Hematopoietic multipotent progenitor cell treated with erythropoietin and hydrocortisone succinate and interleukin-3 and kit ligand, for 8 days (in vitro differentiated cells): ENCODE data around the gene ELFN1.

Experiments
- DNase-seq: peaks from one replicate; pipeline ENCODE4 v3.0.0-alpha.2; 2015

The ELFN1 gene

DNA sequence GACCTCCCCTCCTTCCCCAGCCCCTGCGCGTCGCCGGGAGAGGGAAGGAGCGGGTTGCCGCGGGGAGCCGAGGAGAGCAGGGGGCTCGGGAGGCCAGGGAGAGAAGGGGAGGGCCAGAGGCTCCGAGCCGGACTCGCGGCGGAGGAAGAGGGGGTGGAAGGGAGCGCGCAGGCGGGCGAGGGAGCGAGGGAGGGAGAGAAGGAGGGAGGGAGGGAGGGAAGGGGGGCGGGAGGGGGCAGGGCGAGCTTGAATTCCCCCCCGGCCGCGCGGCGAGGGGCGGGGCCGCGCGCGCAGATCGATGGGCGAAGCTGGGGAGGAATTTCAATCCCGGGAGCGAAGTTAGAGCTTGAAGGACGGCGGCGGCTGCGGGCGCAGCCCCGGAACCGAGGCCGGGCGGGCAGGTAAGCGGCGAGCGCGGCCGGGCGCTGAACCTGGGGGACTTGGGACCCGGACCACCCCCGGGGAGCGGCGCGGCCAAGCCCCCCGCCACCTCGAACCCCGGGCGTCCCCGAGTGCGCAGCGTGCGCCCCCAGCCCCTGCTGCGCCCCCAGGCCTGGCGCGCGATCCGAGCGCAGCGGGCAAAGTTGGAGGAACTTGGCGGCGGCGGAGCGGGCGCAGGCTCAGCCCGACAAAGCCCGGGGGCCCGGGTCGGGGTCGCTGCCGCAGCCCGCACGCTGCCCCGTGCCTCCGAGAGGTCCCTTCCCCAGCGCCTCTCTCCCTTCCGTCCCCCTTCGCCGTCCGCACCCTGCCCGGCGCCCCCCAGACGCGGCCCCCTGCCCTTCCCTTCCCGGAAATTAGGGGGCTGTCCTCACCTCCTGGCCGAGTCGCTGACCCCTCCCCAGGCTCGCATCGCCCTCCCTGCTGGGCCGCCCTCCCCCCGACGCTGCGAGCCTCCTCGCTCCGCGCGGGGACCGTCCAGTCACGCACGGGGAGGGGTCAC lies at the start of gene ELFN1:
Gene ELFN1, plus strand, starts transcription at position 324 of the 940 bp plus-strand sequence. CDS start 74,320 bp downstream, outside the sequence.
- DNase-seq = no peak

DNA sequence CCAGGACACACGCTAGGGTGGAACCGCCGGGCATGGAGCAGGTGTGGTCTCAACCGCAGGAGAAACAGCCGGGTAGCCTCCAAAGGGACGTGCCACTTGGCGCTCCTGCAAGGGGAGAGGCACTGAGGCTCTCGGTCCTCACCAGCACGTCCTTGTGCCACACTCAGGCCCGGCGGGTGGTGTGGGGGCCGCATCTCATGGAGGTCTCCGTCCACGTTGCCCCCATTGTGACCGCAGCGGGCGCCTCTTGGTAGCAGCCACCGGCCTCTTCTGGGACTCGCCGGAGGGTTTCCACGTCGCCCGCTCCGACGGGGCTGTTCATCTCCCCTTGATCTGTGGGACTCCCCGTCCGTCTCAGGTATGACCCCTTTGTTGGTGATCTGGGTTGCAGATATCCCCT lies 49.2 kb upstream of the ELFN1 start:
- DNase-seq = no peak

DNA sequence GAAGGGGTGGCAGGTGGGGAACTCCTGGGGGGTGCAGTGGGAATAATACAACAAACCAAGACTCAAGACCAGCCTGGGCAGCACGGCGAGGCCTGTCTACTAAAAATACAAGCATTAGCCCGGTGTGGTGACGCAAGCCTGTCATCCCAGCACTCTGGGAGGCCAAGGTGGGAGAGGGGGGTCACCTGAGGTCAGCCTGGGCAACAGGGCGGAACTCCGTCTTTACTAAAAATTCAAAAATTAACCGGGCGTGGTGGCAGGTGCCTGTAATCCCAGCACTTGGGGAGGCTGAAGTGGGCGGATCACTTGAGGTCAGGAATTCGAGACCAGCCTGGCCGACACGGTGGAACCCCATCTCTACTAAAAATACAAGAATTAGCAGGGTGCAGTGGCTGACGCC lies 48.4 kb upstream of the ELFN1 start:
- no peak for DNase-seq

DNA sequence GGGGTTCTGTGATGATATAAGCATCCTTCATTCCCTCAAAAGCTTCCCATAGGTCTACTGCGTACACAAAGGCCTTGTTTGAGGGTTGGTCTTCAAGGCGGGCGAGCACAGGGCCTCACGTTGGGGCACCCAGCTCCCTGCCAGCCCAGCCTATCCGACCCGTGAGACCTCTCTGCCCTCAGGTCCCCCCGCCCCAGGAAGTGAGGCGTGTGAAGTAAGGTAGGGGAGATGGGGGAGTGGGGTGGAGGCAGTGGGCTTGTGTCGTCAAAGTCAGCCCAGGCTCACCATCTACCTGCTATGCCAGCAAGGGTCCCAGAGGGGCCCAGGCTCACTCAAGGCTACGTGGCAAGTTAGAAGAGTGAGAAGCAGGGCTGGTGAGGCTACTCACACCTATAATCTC lies 47.6 kb upstream of the ELFN1 start:
- DNase-seq = no peak

DNA sequence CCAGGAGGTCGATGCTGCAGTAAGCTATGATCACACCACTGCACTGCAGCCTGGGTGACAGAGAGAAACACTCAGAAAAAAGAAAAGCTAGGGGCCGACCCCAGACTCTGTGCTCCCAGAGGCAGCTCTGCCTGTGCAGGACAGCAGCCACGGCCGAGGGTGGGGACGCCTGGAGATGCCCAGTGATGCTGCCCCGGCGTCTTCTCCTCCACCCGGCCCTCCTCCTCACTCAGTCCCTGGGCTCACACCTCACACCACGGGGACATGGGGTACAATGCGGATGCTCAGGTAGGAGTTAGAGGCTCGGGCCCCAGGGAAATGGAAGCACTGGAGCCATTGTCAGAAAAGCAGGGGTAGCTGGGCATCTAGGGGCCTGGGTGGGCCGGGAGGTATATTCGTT lies 46.3 kb upstream of the ELFN1 start:
- DNase-seq = no peak

DNA sequence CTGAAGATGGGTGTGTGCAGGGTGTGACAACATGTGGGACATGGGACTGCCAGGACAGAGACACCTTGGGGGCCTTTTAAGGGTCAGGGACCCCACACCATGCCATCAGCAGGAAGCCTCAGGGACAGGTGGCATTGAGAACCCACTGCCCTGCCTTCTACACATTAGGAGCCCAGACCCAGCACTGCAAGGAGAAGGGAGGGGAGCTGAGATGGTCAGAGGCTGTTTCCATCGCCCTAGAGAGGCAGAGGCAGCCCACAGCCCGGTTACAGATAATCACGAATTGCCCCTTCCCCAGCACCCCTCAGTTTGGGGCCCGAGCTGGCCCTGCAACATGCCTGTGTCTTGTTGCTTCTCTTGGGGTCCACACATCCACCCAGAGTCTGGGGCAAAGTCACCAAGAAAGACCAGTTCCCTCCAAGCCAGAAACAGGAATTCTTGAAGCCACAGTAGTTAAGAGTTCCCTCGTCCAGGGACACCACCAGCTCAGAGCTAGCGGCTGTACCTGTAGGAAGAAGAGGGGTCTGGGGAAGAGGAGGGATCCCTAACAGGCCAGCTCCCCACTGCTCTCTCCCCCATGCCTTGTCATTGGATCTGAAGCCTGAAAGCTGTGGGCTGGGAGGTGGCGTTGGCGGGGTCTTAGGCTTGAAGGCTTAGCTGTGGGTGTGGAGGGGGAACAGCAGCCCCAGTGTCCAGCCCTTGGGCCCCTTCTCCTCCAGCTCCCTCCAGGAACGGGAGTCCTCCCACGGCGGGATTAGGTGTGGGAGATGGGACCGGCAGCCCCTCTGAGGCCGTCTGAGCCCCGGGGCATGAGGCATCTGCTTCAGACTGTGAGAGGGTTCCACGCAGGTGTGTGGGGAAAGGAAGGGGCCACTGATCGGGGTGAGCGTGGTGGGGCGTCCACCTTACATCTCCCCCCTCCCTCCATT lies 44.8 kb upstream of the ELFN1 start:
- no peak for DNase-seq

DNA sequence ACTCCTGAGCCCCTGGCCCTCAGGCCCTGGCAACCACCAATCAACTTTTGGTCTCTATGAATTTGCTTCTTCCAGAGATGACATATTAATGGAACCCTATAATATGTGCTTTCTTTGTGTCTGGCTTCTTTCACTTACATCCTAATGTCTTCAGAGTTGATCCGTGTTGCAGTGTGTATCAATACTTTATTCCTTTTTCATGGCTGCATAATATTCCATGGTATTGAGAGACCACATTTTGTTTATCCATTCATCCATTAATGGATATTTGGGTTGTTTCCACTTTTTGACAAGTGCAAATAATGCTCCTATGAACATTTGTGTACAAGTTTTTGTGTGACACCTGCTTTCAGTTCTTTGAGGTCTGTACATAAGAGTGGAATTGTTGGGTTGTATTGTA lies 43.3 kb upstream of the ELFN1 start:
- DNase-seq = no peak

DNA sequence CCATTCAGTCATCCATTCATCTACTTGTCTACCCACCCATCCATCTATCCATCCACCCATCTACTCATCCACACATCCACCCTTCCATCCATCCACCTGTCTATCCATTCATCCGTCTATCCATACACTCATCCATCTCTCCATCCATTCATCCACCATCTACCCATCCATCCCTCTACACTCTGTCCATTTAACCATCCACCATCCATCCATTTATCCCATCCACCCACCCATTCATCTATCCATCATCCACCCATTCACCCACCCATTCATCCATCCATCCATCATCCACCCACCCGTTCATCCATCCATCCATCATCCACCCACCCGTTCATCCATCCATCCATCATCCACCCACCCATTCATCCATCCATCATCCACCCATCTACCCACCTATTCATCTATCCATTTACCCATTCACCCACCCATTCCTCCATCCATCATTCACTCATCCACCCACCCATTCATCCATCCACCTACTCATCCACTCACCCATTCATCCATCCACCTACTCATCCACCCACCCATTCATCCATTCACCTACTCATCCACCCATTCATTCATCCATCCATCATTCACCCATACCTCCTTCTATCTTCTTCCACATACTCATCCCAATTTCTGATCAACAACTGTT lies 39.3 kb upstream of the ELFN1 start:
- DNase-seq = no peak

DNA sequence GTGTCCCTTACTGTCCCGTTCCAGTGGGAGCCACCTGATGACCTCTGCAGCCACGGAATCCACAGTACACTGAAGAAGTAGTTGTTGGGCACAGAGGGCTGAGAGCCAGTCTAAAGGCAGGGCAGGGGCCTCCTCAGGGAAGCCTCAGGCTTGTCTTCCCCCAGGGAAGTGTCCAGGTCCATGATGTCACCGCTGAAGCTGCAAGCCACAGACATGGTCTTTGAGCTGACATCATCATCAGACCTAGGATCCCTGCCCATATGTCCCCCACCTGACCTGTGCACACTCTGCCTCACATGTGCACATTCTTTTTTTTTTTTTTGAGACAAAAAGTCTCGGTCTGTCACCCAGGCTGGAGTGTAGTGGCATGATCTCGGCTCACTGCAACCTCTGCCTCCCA lies 38.4 kb upstream of the ELFN1 start:
- no peak for DNase-seq

DNA sequence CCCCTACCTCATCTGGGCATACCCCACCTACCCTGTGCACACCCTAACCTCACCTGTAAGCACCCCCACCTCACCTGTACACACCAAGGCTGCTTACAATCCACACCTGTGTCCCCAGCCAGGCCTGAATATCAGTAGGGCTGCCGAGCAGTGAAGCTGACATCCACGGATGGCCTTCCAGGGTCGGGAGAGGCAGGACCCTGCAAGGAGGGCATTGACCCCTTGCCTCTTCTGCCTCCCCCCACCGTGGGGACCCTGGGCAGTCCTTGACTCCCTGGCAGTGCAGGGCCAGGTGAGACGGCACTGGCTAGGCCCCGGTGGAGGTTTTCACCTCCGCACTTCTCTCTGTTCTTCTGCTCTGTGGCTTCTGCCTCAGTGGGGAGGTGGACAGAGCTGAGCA lies 37.6 kb upstream of the ELFN1 start:
- DNase-seq = no peak

DNA sequence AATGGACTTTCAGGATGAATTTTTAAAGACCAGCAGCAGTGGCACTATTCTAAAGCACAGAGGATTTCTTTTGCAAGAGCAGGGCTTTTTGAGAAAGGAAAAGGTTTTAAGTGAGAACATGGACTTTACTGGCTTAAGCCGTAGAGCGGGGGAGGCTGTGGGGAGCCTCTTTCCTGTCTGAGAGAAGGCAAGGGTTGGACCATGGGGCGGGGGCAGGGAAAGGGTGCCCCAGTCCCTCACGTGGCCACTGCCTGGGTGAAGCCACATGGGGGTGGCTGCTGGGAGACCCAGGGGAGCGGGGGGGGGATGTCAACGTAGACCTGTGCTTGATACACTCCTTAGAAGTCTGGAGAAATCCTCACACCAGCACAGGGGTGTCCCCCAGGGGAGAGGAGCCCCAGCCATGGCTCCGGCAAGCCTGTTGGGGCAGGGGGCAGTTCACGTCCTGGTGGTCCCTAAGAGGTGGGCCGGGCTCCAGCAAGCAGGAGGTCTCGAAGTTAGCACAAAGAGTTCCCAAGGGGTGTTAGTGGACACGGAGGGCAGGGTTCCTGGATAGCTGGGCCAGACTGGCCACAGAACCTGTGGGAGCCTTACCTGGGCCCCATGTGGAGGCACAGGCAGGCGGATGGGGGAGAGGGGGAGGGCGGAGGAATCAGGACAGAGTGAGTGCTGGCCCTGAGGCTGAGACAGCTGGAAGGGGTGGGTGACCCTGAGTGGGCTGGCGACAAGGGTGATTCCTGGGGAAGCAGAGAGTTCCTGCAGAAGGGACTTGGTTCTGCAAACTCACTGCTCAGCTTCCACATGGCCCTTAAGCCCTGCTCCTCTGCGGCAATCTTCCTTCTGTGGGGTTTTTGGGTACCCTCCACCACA lies 36.9 kb upstream of the ELFN1 start:
- no peak for DNase-seq

DNA sequence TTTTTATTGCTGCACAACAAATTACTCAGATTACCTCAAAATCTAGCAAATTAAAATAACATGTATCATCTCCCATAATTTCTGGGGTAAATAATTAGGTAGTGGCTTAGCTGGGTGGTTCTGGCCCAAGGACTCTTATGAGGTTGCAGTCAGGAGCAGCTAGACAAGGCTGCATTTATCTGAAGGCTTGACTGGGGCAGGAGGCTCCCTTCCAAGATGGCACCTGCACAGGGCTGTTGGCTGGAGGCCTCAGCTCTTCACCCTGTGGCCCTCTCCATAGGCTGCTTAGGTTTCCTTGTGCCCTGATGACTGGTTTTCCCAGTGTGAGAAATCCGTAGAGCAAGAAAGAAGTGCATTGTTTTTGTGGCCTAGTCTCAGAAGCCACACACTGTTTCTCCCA lies 34.7 kb upstream of the ELFN1 start:
- DNase-seq = no peak

DNA sequence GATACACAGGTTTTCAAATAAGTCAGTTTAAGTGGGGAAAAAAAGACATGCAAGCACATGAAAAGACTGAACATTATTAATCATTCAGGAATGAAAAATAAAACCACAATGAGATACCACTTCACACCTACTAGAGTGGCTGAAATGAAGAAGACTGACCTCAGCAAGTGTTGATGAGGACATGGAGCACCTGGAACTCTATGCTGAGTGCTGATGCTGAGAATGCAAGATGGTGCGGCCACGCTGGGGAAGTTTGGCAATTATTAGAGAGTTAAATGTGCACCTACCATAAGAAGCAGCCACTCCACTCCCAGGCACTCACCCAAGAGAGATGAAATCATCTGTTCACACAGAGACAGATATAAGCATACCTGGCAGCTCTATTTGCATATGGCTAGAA lies 32.9 kb upstream of the ELFN1 start:
- no peak for DNase-seq

DNA sequence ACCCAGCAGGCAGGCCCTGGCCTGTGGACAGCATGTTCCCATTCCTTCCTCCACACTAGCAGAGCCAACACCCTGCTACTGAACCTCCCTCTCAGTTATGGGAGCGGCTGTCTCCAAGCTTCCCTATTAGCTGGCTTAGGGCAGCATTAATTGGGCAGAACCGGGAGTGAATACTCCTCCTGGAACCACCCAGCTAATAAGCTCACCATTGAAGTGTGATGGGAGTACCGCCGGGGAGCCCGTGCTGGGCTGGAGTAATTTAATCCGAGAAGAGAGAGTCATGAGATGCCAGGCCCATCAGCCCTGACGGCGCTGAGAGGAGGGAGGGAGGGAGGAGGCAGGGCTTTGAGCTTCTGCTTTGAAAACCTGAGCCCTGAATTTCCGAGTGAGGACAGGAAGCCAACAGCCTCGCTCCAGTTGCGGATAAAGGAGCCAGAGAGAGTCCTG lies 31.8 kb upstream of the ELFN1 start:
- no peak for DNase-seq

DNA sequence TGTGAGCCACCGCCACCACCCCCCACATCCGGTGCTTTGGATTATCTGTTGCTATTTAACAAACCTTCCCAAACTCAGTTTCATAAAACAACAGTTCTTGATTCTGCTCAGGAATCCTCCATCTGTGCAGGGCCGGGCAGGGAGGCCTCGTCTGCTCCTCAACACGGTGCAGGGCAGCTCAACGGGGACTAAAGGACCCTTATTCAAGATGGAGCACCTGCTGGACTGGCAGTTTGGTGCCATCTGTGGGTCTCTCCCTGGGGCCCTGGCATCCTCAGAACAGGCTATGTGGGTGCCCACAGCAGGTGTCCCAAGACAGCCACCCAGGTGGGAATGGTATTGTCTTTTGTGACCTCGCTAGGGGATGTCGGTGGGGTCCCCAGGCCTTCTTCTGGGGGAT lies 31.0 kb upstream of the ELFN1 start:
- DNase-seq = no peak

DNA sequence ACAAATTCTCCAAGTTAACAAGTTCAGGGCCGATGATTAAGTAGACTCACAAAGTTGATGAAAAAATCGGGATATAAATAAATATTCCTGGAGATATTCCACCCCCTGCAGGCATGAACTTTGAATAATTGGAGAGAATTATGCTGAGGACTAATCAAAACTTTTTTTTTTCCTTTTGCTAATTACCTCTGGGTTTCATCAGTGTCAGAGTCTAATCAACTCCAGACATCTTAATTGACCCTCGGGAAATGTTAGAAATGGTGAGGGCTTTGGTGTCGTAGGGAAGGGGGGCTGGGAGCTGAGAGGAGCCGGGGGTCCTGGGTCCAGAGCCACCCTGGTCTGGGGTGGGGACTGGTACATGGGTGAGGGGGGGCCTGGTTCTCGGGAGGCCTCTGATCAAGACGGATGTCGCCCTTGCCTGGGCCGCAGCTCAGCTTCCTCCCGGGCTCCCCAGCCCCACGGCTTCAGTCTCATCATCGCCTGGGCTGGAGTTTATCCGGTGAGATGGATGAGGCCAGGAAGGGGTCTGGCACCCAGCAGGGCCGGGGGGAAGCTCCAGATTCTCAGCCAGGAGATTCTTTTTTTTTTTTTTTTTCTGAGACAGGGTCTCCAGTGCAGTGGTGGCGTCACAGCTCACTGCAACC lies 30.4 kb upstream of the ELFN1 start:
- no peak for DNase-seq

DNA sequence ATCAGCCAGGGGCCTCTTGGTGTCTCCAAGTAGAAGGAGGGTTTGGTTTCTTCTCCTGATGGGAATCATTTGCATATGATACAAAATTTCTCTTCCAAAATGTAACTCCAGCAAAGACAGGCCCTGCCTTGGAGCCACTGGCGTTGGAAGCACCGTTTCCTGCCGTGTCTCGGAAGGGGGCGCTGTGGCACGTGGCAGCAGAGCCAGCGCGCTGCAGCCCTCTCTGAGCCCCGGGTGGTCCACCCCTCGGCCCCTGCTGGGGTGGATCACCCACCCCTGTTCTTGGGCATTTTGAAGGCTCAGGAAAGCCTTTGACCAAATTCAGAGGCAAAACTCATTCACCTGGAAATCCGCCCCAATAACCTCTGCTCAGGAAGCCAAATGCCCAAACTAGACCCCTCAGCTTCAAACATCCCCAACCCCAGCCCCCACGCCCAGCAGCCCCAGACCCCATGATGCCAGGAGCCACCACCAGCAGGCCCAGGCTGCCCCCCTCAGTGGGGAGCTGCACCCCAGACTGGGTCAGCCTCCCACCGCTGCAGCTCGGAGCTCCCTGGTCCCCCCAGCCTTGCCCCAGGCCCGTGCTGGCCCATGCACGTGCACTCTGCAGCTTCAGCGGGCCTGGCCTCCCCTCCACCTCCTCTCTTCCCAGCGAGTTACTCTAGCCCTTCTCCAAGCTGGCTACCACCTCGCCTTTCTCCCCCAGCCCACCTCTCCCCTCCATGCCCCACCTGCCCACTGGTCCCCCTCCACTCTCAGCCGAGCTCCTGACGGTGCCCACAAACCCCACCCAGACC lies 29.5 kb upstream of the ELFN1 start:
- DNase-seq = no peak

DNA sequence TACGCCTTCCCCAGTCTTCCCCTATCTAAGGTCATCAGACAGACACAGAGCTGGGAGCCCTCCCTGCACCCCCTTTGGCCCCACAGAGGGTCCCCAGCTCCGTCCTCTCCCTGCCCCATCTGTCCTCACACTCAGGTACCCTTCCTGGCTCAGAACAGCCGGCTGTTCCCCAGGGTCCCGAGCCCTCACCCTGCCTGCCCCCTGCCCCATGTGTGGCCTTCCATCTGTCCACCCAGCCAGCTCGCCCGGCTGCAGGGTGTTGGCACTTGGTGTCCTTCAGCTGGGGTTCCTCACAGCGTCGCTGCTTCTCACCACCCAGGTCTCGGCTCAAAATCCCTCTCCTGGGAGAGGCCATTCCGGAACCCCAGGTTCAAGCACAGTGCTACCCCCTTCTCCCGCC lies 28.9 kb upstream of the ELFN1 start:
- no peak for DNase-seq

DNA sequence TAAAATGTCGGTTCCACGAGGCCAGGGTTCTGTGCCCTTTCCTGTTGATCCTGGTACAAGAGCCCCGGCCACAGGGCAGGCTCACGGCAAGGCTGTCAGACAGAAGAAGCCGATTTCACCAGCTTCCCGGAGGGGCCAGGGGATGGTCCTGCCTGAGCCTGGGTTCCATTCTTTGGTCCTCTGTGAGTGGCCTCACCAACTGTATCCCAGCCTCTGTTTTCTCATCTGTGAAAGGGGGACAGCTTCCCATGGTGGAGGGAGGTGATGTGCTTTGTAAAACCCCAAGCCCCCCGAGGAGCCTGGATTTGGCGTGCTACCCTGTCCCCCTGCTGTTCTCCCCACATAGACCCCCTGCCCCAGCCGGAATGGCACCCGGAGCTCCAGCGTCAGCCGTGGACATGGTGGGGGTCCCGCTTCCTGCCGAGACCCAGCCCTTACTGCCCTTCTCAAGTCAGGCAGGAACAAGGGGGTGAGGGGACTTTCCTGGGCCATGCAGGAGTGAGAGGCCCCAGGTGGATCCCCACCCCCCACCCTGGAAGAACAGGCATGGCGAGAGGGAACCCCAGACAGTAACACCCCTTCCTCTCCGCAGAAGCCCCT lies 28.3 kb upstream of the ELFN1 start:
- no peak for DNase-seq

DNA sequence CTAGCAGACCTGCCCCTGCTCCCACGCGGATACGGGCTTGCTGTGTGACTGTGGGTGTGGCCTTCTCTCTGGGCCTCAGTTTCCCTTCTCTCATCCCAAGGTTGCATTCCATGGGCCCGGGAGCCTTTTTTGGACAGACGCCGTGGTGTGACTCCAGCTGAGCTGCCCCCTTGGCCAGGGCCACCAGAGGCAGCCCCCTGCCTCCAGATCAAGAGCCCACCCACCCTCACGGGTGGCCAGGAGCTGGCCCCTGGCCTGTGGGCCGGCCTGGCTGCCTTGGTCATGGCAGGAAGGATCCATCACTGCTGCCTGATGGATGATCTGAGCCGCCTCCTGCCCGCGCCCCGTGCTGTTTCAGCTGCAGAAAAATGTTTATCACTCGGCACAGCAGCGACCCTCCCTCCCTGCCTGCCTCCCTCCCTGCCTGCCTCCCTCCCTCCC lies 27.8 kb upstream of the ELFN1 start:
- no peak for DNase-seq
